Stimulated activated CD8-positive, alpha-beta memory T cell treated with anti-CD3 and anti-CD28 coated beads, Interleukin-7, amount 100 ng/mL, for 48 hours (primary cell): ENCODE data around the gene OSTN.

ENCODE experiments used
- DNase-seq, 2 donors: peaks; one replicate each; pipeline ENCODE4 v3.0.0-alpha.2; 2020; ENCODE audit warnings: low read depth in 1 of 2; ENCODE audit errors: extremely low read depth in 1 of 2

The OSTN gene

GRCh38 chr3:191303596-191303995 lies 104.6 kb downstream of the OSTN start:
- DNase-seq: no peak

GRCh38 chr3:191306428-191306827 lies 107.4 kb downstream of the OSTN start:
- DNase-seq: no peak

GRCh38 chr3:191307341-191307740 lies 108.3 kb downstream of the OSTN start:
- DNase-seq: no peak

DNA sequence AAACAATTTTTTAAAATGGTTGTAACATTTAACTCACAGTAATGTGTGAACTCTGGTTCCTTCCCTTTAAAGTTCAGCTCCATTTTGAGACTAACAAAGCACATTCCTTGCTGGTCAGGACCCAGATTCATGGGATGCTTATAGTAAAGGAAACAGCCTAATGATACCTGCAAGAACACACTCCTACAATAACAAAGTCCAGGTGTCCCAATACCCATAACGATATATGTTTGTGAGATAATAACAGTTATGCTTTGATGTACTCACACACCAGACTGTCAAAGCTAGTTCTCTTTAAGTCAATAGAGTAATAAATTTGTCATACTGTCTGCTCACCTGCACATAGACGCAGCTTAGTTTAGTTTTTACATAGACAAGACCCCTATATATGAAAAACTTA lies 114.3 kb downstream of the OSTN start:
- DNase-seq: no peak

DNA sequence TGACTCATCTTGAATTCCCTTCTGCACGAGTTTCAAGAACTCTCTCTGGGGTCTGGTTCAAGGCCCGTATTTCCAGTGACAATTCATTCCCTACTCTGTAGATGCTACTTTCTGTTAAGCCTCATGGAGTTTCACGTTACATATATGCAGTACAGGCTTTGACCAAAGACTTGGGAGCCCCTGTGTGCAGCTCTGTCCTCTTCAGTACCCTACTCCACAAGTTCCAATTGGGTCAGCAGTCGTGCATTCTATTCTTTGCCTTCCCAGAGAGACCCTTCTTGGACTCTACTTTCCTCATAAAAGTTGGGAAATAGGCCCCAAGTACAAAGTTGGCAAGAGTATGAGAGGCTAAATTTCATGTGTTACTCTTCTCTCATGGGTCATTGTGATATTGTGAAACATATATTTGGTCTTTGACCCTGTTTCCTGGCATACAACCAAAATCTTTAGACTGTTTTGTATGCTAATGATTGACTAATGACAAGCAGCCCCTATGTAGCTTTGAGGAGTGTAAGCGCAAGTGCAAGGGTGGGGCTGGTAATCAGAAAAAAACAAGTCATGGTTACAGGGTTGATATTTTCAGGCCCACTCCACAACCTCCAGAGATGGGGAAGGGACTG lies 115.2 kb downstream of the OSTN start:
- no peak for DNase-seq
